ENCODE measurements around the gene DNAJC22.

DNA sequence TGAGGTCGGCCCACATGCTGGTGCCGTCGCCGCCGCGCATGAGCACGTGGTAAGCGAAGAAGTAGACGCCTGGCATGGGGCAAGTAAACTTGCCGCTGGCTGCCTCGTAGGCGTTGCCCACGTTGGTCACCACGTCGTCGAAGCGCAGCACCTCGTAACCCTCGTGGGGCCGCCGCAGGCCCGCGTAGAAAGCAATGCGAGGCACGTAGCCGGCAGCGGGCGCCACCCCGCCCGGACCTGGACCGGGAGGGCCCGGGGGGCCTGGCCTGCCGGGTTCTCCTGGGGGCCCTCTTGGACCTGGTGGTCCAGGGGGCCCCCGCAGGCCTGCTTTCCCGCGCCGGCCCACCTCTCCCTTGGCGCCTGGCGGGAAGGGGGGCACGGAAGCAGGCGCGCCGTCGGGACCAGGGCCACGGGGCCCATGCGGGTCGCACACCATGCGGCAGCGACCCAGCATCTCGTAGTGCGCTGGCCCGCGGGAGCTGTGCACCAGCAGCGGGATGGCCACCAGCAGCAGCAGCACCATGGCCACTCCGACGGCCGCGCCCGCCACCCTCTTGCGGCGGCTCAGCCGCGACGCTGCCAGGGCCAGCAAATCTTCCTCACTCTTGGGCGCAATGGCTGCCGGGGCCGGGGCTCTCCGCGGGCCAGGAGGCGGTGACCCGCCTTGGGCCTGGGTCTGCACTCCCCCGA lies 10.6 kb upstream of the DNAJC22 start:
- TF ChIP-seq, protein P1, sequence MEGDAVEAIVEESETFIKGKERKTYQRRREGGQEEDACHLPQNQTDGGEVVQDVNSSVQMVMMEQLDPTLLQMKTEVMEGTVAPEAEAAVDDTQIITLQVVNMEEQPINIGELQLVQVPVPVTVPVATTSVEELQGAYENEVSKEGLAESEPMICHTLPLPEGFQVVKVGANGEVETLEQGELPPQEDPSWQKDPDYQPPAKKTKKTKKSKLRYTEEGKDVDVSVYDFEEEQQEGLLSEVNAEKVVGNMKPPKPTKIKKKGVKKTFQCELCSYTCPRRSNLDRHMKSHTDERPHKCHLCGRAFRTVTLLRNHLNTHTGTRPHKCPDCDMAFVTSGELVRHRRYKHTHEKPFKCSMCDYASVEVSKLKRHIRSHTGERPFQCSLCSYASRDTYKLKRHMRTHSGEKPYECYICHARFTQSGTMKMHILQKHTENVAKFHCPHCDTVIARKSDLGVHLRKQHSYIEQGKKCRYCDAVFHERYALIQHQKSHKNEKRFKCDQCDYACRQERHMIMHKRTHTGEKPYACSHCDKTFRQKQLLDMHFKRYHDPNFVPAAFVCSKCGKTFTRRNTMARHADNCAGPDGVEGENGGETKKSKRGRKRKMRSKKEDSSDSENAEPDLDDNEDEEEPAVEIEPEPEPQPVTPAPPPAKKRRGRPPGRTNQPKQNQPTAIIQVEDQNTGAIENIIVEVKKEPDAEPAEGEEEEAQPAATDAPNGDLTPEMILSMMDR (IDR thresholded peaks at IDR 0.05; ENCODE audit: insufficient read depth, low read length, poor library complexity, severe bottlenecking): no peak
- TF ChIP-seq EZH2phosphoT487 (conservative IDR thresholded peaks at IDR 0.05; ENCODE audit: low read length): no peak
